ENCODE measurements around the gene GSN. TPM values are rescaled to one million over a fixed set of nuclear protein-coding genes. Genes with fewer than 3 reads are reported as not detected.

The GSN gene
- total RNA-seq, 4 donors from 2014 or later = 2,362 to 3,466 (median 3,146) TPM

GRCh38 chr9:121376214-121376830, 108.4 kb downstream of the GSN start:
- Histone ChIP-seq H3K36me3 (no peaks in the 10 kb centered on the region), H3K9me3 (no peaks in the 10 kb centered on the region), H3K4me3 (no peak overlapping the region), H3K27ac (no peak overlapping the region), H3K4me1 (peaks cover 0 to 47% (median 18%) of the 10 kb centered on the region in 3 donors), H3K27me3 (no peaks in the 10 kb centered on the region)
- TF ChIP-seq EP300 (IDR thresholded peaks at IDR 0.05) (no peak), POLR2A (IDR thresholded peaks at IDR 0.05) (no peak)
- TF ChIP-seq, protein P1, sequence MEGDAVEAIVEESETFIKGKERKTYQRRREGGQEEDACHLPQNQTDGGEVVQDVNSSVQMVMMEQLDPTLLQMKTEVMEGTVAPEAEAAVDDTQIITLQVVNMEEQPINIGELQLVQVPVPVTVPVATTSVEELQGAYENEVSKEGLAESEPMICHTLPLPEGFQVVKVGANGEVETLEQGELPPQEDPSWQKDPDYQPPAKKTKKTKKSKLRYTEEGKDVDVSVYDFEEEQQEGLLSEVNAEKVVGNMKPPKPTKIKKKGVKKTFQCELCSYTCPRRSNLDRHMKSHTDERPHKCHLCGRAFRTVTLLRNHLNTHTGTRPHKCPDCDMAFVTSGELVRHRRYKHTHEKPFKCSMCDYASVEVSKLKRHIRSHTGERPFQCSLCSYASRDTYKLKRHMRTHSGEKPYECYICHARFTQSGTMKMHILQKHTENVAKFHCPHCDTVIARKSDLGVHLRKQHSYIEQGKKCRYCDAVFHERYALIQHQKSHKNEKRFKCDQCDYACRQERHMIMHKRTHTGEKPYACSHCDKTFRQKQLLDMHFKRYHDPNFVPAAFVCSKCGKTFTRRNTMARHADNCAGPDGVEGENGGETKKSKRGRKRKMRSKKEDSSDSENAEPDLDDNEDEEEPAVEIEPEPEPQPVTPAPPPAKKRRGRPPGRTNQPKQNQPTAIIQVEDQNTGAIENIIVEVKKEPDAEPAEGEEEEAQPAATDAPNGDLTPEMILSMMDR (IDR thresholded peaks at IDR 0.05) = peak; percentile 21 to 63 (median 58)
- no peak for ATAC-seq
- 70 to 76% methylated on average over 4 of the region's 4 CpGs for WGBS, 2 donors (ENCODE audit: low coverage in 1 of 2)

GRCh38 chr9:121380846-121381245, 112.9 kb downstream of the GSN start:
- no peak overlapping the region for H3K4me3 ChIP-seq
- no peaks in the 10 kb centered on the region for H3K9me3 ChIP-seq
- no peak for ATAC-seq
- TF ChIP-seq EP300 (IDR thresholded peaks at IDR 0.05) (no peak), POLR2AphosphoS5 (IDR thresholded peaks at IDR 0.05) (no peak), POLR2A (IDR thresholded peaks at IDR 0.05) (no peak)
- TF ChIP-seq, protein P1 (IDR thresholded peaks at IDR 0.05) = no peak
- peaks cover 0 to 3% (median 0%) of the 10 kb centered on the region in 3 donors for H3K4me1 ChIP-seq
- H3K36me3 ChIP-seq = no peaks in the 10 kb centered on the region
- no peak overlapping the region for H3K27ac ChIP-seq
- H3K27me3 ChIP-seq = no peaks in the 10 kb centered on the region

Other genes starting within 250 kb of the GSN start
- 1 to 10 TPM; 2.7 to 8.9 (median 6.3) TPM for gene C5, start 217.9 kb upstream of the GSN start, total RNA-seq
- 10 to 100 TPM in 3 of 4 donors, 1 to 10 TPM in 1; 7.3 to 18.7 (median 16.9) TPM for gene CNTRL, start 193.2 kb upstream of the GSN start, total RNA-seq
- gene RAB14, start 66.3 kb upstream of the GSN start, total RNA-seq = 10 to 100 TPM; 29.7 to 40.2 (median 31.4) TPM
- gene STOM, start 102.1 kb downstream of the GSN start, total RNA-seq = 100 to 1,000 TPM; 293 to 539 (median 457) TPM
- 10 to 100 TPM in 1 of 4 donors, 1 to 10 TPM in 3; 5.1 to 22.2 (median 7.2) TPM for gene GGTA1, start 231.7 kb downstream of the GSN start, total RNA-seq

Data from gastroesophageal sphincter (tissue), 4 donors.